ENCODE measurements around the gene PITX2. TPM values are rescaled to one million over a fixed set of nuclear protein-coding genes. Genes with fewer than 3 reads are reported as not detected.
A peak's percentile ranks its signal among the peaks of the same experiment; 100 is the strongest.

Gene PITX2
- total RNA-seq (10 to 100 TPM; 15.7 to 57.9 (median 43.6) TPM), polyA plus RNA-seq (10 to 100 TPM; 12.4 to 66.3 (median 54.2) TPM)
- long read RNA-seq, donor 1, transcript PITX2-215 (3 exons, 2,294 nt): major isoform, 7 of 10 reads
- long read RNA-seq, donor 1, partial matches to known transcripts: 2 of 10 reads
- long read RNA-seq, donor 1, other reads (novel, unspliced or antisense): 1 of 10 reads
- long read RNA-seq, donor 2, transcript PITX2-210 (1 exons, 1,398 nt): minor isoform, 8 of 92 reads
- long read RNA-seq, donor 2, transcript PITX2-209 (2 exons, 1,889 nt): minor isoform, 6 of 92 reads
- long read RNA-seq, donor 2, transcript PITX2-215 (3 exons, 2,294 nt): major isoform, 53 of 92 reads
- long read RNA-seq, donor 2, partial matches to known transcripts: 12 of 92 reads
- long read RNA-seq, donor 2, other reads (novel, unspliced or antisense): 8 of 92 reads

DNA sequence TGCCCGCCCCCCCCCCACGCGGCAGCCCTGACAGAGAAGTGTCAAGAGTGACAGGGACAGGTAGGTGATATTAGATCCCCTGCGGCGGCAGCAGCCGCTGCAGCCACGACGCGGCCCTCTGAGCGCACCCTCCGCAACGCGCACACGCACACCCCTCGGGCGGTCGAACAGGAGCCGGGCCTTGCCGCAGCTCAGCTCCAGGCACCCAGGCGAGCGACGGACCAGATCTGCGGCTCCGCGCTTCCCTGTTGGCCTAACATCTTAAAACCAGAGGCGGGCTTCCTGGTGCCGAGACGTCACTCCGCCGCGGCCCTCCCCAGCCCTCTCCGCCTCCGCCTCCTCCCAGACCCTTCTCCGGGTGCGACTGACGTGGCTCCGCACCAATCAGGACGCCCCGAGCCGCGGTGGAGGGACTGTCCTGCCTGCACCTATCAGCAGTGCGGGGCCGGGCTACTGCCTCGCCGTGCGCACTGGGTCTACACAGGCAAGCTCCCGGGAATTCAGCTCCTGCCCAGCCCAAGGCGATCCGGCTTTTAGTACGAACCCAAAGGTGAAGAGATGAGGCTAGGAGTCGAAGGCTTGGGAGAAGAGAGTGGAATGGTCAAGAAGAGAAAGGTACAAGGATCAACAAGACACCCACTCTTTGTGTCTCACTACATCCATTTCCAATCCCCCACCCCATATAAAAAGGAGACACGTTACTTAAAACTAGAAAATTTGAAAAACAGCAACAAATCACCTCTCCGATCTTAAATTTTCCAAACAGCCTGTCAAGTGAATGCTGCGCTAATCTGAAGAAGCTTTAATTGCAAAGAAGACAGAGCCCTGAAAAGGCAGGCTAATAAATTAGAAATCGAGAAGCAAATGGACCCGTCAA is at the start of gene PITX2:
Gene PITX2, minus strand, starts transcription at position 237 of the 877 bp plus-strand sequence. CDS start 617 bp downstream, outside the sequence.
- Histone ChIP-seq H3K36me3 (ENCODE audit: insufficient read depth in 1 of 2, low read depth in 1 of 2) (no peaks in the 10 kb centered on the region), H3K4me1 (peaks cover 10% of the 10 kb centered on the region), H3K27ac (peak within 1 kb of the TSS; percentile 99), H3K4me3 (peak within 1 kb of the TSS; percentile 75), H3K27me3 (ENCODE audit: insufficient read depth in 3 of 3, low read length in 2 of 3) (peaks cover 0 to 14% (median 0%) of the 10 kb centered on the region in 3 donors), H3K9me3 (no peaks in the 10 kb centered on the region)
- WGBS, 3 donors: 1% methylated on average over 47 to 56 of the region's 56 CpGs
- peak; percentile 77 to 93 (median 87) for ATAC-seq
- TF ChIP-seq, protein P1, sequence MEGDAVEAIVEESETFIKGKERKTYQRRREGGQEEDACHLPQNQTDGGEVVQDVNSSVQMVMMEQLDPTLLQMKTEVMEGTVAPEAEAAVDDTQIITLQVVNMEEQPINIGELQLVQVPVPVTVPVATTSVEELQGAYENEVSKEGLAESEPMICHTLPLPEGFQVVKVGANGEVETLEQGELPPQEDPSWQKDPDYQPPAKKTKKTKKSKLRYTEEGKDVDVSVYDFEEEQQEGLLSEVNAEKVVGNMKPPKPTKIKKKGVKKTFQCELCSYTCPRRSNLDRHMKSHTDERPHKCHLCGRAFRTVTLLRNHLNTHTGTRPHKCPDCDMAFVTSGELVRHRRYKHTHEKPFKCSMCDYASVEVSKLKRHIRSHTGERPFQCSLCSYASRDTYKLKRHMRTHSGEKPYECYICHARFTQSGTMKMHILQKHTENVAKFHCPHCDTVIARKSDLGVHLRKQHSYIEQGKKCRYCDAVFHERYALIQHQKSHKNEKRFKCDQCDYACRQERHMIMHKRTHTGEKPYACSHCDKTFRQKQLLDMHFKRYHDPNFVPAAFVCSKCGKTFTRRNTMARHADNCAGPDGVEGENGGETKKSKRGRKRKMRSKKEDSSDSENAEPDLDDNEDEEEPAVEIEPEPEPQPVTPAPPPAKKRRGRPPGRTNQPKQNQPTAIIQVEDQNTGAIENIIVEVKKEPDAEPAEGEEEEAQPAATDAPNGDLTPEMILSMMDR (IDR thresholded peaks at IDR 0.05): no peak
- intact Hi-C loops (cut with DNase I): loop anchor here in 1 of 2 donors (1.0 to 5.0 kb wide), 2 partner anchors 10 to 229 kb away; no protein-coding TSS in a partner anchor
- peak; percentile 97 for DNase-seq

DNA sequence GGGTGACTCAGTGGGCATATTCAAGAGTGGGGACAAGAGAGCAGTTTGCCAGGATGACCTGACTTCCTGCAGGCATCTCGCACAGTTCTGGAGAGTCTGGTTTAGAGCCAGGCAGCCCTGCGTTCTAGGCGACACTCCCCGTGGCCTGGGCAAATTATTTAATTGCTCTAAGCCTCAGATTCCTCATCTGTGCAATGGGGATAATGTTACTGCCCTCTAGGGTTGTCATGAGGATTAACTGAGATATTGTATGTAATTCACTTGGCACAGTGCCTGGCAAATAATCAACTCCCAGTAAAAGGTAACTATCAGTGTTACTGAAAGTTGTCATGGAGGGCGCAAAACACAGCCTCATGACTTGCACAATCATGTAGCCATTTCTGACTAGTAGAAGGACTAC is 48.8 kb upstream of the PITX2 start:
- TF ChIP-seq, protein P1 (IDR thresholded peaks at IDR 0.05): no peak
- Histone ChIP-seq H3K4me1 (peaks cover 28% of the 10 kb centered on the region), H3K27ac (no peak overlapping the region), H3K9me3 (no peaks in the 10 kb centered on the region), H3K36me3 (ENCODE audit: insufficient read depth in 1 of 2, low read depth in 1 of 2) (no peaks in the 10 kb centered on the region), H3K27me3 (ENCODE audit: insufficient read depth in 3 of 3, low read length in 2 of 3) (no peaks in the 10 kb centered on the region), H3K4me3 (no peak overlapping the region)
- intact Hi-C loops (cut with DNase I): no loop called here
- ATAC-seq: no peak
- WGBS, 3 donors: 48 to 72% (median 54%) methylated on average over 5 of the region's 5 CpGs
- DNase-seq: no peak

DNA sequence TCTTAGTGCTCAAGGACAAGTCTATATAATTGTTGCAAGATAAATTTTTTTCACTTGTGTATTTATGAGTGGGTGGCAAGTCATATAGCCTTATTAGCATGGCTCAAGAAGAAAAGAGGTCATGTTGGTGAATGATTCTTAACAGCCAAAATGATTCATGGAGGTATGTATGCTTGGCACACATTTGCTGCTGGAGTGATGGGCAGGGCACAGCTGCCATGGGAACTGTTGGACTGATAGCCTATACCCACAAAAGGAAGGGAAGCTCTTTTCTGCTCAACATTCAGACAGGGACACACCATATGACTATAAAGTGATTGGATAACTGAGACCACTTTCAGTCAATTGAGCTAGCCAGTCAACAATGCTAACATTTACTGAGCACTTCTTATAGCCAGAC is 46.8 kb upstream of the PITX2 start:
- intact Hi-C loops (cut with DNase I): no loop called here
- Histone ChIP-seq H3K36me3 (ENCODE audit: insufficient read depth in 1 of 2, low read depth in 1 of 2) (no peaks in the 10 kb centered on the region), H3K4me1 (peaks cover 28% of the 10 kb centered on the region), H3K27me3 (ENCODE audit: insufficient read depth in 3 of 3, low read length in 2 of 3) (no peaks in the 10 kb centered on the region), H3K9me3 (no peaks in the 10 kb centered on the region), H3K4me3 (no peak overlapping the region), H3K27ac (peak overlapping the region; percentile 75)
- ATAC-seq (peak; percentile 95 to 98 (median 96)), DNase-seq (peak; percentile 18 to 76)
- TF ChIP-seq, protein P1 (IDR thresholded peaks at IDR 0.05): no peak

DNA sequence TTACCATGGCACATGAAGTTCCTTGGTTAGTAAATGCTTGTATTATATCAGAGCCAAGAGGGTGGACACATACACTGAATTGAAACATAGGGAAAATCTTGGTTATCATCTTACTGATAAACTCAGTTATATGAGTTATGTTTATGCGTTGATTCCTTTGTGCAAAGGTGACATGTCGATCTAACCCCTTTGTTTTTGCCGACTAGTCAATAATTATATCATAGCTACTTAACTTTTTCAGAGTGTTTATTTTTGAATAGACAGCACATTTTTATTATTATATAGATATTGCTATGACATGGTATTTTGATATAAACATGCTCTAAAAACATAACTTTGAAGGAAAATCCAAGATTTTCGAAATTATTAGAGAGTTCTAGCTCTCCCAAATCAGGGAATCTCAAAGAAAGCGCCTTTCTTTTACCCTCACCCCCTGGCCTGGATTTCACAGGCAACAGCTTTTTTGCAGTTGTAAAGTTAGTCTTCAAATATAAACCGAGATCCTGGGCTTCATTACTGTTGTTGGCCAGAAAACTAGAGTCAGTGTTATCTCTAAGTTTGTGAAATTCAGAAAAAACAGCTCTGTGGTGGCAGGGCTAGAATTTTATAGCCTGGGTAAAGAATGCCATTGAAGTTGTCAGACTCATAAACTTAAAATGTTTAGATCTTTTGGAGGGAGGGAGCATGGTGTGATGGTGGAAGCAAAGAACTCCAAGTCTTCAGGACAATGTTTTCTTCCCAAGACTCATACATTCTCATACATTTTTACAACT is 45.8 kb upstream of the PITX2 start:
- H3K27ac ChIP-seq: peak overlapping the region; percentile 75
- ATAC-seq: no peak
- H3K4me3 ChIP-seq: no peak overlapping the region
- intact Hi-C loops (cut with DNase I): no loop called here
- H3K36me3 ChIP-seq (ENCODE audit: insufficient read depth in 1 of 2, low read depth in 1 of 2): no peaks in the 10 kb centered on the region
- no peaks in the 10 kb centered on the region for H3K9me3 ChIP-seq
- no peaks in the 10 kb centered on the region for H3K27me3 ChIP-seq (ENCODE audit: insufficient read depth in 3 of 3, low read length in 2 of 3)
- 48 to 58% (median 52%) methylated on average over 6 of the region's 6 CpGs for WGBS, 3 donors
- TF ChIP-seq, protein P1 (IDR thresholded peaks at IDR 0.05): no peak
- peaks cover 28% of the 10 kb centered on the region for H3K4me1 ChIP-seq
- DNase-seq: no peak

Data from psoas muscle (tissue), 8 donors.